ENCODE results near the gene SFXN3. TPM values are rescaled to one million over a fixed set of nuclear protein-coding genes. Genes with fewer than 3 reads are reported as not detected.
A peak's percentile ranks its signal among the peaks of the same experiment; 100 is the strongest.

SFXN3 gene
- total and polyA plus RNA-seq, 2 of the 13 experiments (the other 11 are each of a cell fraction or from before 2014, with no cell fraction given): 16.8 to 71.5 TPM

DNA sequence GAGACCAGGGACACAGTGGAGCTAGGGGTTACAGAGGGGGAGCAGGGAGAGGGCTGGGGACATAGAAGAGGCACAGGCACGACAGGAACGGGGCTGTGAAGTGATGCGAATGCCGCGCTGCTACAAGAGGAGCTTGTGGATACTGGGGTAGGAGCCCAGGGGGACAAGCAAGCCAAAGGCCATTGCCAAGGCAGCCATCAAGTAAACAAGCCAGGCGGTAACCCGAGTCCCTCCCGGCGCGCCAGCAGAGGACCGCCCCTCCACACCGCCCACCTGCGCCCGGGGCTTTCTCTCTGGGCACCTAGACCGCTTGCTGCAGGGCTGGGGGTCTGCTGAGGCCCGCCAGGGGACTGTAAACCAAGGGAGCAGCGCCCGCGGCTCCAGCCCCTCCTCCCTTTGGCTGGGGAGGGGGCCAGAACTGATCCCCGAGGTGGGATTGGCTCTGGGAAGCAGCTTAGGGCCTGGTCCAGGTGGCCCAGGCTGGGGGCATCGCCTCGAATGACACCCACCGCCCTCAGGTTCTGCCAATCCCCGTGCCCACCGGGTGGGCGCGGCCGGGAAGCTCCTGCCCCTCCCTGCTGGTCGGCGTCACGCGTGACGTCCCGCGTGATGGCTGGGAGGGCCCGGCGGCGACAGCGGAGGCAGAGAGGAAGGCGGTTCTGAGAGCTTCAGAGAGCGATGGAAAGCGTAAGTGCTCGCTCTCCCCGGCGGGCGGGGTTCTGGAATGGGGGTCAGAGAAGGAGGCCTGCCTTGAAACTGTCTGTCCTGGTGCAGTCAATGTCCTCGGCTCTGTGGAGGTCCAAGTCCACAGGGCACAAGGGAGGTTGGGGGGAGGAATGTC lies 982 bp downstream of the SFXN3 start (continued):
- TF ChIP-seq, protein P1, sequence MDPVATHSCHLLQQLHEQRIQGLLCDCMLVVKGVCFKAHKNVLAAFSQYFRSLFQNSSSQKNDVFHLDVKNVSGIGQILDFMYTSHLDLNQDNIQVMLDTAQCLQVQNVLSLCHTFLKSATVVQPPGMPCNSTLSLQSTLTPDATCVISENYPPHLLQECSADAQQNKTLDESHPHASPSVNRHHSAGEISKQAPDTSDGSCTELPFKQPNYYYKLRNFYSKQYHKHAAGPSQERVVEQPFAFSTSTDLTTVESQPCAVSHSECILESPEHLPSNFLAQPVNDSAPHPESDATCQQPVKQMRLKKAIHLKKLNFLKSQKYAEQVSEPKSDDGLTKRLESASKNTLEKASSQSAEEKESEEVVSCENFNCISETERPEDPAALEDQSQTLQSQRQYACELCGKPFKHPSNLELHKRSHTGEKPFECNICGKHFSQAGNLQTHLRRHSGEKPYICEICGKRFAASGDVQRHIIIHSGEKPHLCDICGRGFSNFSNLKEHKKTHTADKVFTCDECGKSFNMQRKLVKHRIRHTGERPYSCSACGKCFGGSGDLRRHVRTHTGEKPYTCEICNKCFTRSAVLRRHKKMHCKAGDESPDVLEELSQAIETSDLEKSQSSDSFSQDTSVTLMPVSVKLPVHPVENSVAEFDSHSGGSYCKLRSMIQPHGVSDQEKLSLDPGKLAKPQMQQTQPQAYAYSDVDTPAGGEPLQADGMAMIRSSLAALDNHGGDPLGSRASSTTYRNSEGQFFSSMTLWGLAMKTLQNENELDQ (CRISPR knock-in tag; IDR thresholded peaks at IDR 0.05; ENCODE audit: borderline replicate concordance): no peak
- no peak for TF ChIP-seq PRDM10 (CRISPR knock-in tag; IDR thresholded peaks at IDR 0.05; ENCODE audit: low read depth)
- TF ChIP-seq, protein P2, sequence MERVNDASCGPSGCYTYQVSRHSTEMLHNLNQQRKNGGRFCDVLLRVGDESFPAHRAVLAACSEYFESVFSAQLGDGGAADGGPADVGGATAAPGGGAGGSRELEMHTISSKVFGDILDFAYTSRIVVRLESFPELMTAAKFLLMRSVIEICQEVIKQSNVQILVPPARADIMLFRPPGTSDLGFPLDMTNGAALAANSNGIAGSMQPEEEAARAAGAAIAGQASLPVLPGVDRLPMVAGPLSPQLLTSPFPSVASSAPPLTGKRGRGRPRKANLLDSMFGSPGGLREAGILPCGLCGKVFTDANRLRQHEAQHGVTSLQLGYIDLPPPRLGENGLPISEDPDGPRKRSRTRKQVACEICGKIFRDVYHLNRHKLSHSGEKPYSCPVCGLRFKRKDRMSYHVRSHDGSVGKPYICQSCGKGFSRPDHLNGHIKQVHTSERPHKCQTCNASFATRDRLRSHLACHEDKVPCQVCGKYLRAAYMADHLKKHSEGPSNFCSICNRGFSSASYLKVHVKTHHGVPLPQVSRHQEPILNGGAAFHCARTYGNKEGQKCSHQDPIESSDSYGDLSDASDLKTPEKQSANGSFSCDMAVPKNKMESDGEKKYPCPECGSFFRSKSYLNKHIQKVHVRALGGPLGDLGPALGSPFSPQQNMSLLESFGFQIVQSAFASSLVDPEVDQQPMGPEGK (CRISPR knock-in tag; IDR thresholded peaks at IDR 0.05): no peak; the same call in none of the 2 replicates
- no peak for TF ChIP-seq ISL2 (CRISPR knock-in tag; IDR thresholded peaks at IDR 0.05)
- TF ChIP-seq, protein P3, sequence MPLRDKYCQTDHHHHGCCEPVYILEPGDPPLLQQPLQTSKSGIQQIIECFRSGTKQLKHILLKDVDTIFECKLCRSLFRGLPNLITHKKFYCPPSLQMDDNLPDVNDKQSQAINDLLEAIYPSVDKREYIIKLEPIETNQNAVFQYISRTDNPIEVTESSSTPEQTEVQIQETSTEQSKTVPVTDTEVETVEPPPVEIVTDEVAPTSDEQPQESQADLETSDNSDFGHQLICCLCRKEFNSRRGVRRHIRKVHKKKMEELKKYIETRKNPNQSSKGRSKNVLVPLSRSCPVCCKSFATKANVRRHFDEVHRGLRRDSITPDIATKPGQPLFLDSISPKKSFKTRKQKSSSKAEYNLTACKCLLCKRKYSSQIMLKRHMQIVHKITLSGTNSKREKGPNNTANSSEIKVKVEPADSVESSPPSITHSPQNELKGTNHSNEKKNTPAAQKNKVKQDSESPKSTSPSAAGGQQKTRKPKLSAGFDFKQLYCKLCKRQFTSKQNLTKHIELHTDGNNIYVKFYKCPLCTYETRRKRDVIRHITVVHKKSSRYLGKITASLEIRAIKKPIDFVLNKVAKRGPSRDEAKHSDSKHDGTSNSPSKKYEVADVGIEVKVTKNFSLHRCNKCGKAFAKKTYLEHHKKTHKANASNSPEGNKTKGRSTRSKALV (CRISPR knock-in tag; IDR thresholded peaks at IDR 0.05): no peak
- TF ChIP-seq ZNF20 (CRISPR knock-in tag; IDR thresholded peaks at IDR 0.05): no peak
- TF ChIP-seq POLR2AphosphoS2 (IDR thresholded peaks at IDR 0.05; ENCODE audit: low read depth, low read length): no peak
- TF ChIP-seq, protein P4, sequence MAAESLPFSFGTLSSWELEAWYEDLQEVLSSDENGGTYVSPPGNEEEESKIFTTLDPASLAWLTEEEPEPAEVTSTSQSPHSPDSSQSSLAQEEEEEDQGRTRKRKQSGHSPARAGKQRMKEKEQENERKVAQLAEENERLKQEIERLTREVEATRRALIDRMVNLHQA (CRISPR knock-in tag; IDR thresholded peaks at IDR 0.05): no peak
- TF ChIP-seq ZNF644 (CRISPR knock-in tag; IDR thresholded peaks at IDR 0.05; ENCODE audit: low read depth): no peak
- TF ChIP-seq, protein P5, sequence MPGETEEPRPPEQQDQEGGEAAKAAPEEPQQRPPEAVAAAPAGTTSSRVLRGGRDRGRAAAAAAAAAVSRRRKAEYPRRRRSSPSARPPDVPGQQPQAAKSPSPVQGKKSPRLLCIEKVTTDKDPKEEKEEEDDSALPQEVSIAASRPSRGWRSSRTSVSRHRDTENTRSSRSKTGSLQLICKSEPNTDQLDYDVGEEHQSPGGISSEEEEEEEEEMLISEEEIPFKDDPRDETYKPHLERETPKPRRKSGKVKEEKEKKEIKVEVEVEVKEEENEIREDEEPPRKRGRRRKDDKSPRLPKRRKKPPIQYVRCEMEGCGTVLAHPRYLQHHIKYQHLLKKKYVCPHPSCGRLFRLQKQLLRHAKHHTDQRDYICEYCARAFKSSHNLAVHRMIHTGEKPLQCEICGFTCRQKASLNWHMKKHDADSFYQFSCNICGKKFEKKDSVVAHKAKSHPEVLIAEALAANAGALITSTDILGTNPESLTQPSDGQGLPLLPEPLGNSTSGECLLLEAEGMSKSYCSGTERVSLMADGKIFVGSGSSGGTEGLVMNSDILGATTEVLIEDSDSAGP (CRISPR knock-in tag; IDR thresholded peaks at IDR 0.05; ENCODE audit: borderline replicate concordance): peak; percentile 45; the same call in 1 of the 2 replicates
- no peak for TF ChIP-seq ZNF276 (CRISPR knock-in tag; IDR thresholded peaks at IDR 0.05; ENCODE audit: low read depth)
- TF ChIP-seq FLYWCH1 (CRISPR knock-in tag; IDR thresholded peaks at IDR 0.05): no peak
- TF ChIP-seq MYNN (CRISPR knock-in tag; IDR thresholded peaks at IDR 0.05; ENCODE audit: low read depth): no peak
